K562 (cell line): ENCODE measurements around the gene ADORA1. TPM values are rescaled to one million over a fixed set of nuclear protein-coding genes. Genes with fewer than 3 reads are reported as not detected.

Experiments
- ATAC-seq: fragments of 200-7000 bp; cut with Tn5 transposase; 3 replicates; pipeline ENCODE4 v1.9.1; 2020; ENCODE audit warnings: moderate library complexity
- BruUV-seq: library from RNA; stranded (reverse); fragments of 400-500 nt; replicated peaks from 2 replicates; lab custom pipeline; 2021; lab: Mats Ljungman, UMichigan
- CTCF ChIA-PET: fragments of 300-600 bp; formaldehyde crosslinking; extraction: SDS; loops from one replicate; lab custom pipeline; 2021; ENCODE audit warnings: low intra/inter-chr PET ratio; lab: Yijun Ruan, JAX
- POLR2A ChIA-PET: fragments of 300-600, 350-650 bp; sonication (Branson Sonifier 250); formaldehyde crosslinking; extraction: SDS; loops from one replicate; lab custom pipeline; 2021; ENCODE audit warnings: antibody characterized with exemption, inconsistent platforms; lab: Yijun Ruan, JAX
- DNase-seq, 4 experiments: peaks; one replicate each; pipeline versions ENCODE4 v3.0.0 to v3.0.0-alpha.2; 2011 to 2018; ENCODE audit warnings: low spot score in 3 of 4, mixed read lengths in 3 of 4; ENCODE audit errors: extremely low read depth in 1 of 4
- FAIRE-seq: peaks from 2 replicates; lab custom pipeline; 2011; peaks lifted over from hg19 to GRCh38; lab: Jason Lieb, UNC
- H2AFZ ChIP-seq: 2 replicates; pipeline ENCODE4 v1.6.0; 2011; ENCODE audit warnings: low read depth, low read length, control low read depth, inconsistent platforms
- H3K27ac ChIP-seq: fragments of 200-600 bp; 3 replicates; pipeline ENCODE4 v1.8.0; 2011; ENCODE audit warnings: low read depth, mild to moderate bottlenecking, control low read depth, inconsistent platforms, low read length, moderate library complexity, mixed read lengths; ENCODE audit errors: extremely low read depth
- H3K27me3 ChIP-seq, 2 experiments: fragments of 300-600 bp in 1 of 2; 2 replicates in 1 of 2; 3 replicates in 1 of 2; pipeline versions ENCODE4 v1.6.0 to v1.8.0; 2011; ENCODE audit warnings: inconsistent platforms in 2 of 2, low read length in 2 of 2, mild to moderate bottlenecking in 1 of 2, mixed read lengths in 1 of 2, moderate library complexity in 1 of 2; ENCODE audit not compliant: control insufficient read depth in 2 of 2, insufficient read depth in 2 of 2
- H3K36me3 ChIP-seq: fragments of 300-600 bp; 3 replicates; pipeline ENCODE4 v1.8.0; 2011; ENCODE audit warnings: mild to moderate bottlenecking, low read length, inconsistent platforms; ENCODE audit not compliant: control insufficient read depth, insufficient read depth
- H3K4me1 ChIP-seq, 2 experiments: fragments of 200-600 bp in 1 of 2; replicated peaks in 1 of 2; 2 replicates in 1 of 2; 3 replicates in 1 of 2; pipeline versions ENCODE4 v1.5.1 to v1.8.0; 2011; ENCODE audit warnings: inconsistent platforms in 2 of 2, low read length in 2 of 2, mild to moderate bottlenecking in 1 of 2, mixed read lengths in 1 of 2, moderate library complexity in 1 of 2; ENCODE audit not compliant: control insufficient read depth in 2 of 2, insufficient read depth in 2 of 2
- H3K4me2 ChIP-seq: 2 replicates; pipeline ENCODE4 v1.6.1; 2011; ENCODE audit warnings: low read length, control low read depth, inconsistent platforms, mixed read lengths; ENCODE audit not compliant: insufficient read depth
- H3K4me3 ChIP-seq: fragments of 200-600 bp; sonication (generic), shearing (Covaris generic); 2 replicates; pipeline ENCODE4 v1.5.1; 2016; ENCODE audit warnings: control low read depth, inconsistent platforms
- H3K79me2 ChIP-seq: fragments of 200-600 bp; 3 replicates; pipeline ENCODE4 v1.8.0; 2011; ENCODE audit warnings: low read length, inconsistent platforms; ENCODE audit not compliant: control insufficient read depth, insufficient read depth
- H3K9ac ChIP-seq, 2 experiments: 2 replicates each; pipeline versions ENCODE4 v1.6.0 to v1.6.1; 2011; ENCODE audit warnings: low read depth in 2 of 2, low read length in 2 of 2, control low read depth in 1 of 2, inconsistent platforms in 1 of 2, mild to moderate bottlenecking in 1 of 2, mixed read lengths in 1 of 2; ENCODE audit not compliant: insufficient read depth in 1 of 2
- H3K9me1 ChIP-seq: one replicate; pipeline ENCODE4 v1.6.0; 2011; ENCODE audit warnings: inconsistent platforms, mild to moderate bottlenecking, low read length, moderate library complexity; ENCODE audit not compliant: control insufficient read depth, insufficient read depth
- H3K9me3 ChIP-seq: replicated peaks from 2 replicates; pipeline ENCODE4 v1.5.1; 2011; ENCODE audit warnings: low read depth, low read length, inconsistent platforms; ENCODE audit not compliant: control insufficient read depth, insufficient read depth
- H4K20me1 ChIP-seq: replicated peaks from 2 replicates; pipeline ENCODE4 v1.6.1; 2011; ENCODE audit warnings: low read length, inconsistent platforms, mixed read lengths; ENCODE audit not compliant: control insufficient read depth, insufficient read depth
- BCL6 ChIP-seq: fragments of 250-450 bp; sonication (Bioruptor Pico); IDR thresholded peaks from 2 replicates; pipeline ENCODE4 v1.4.0; 2020
- CBFA2T3 ChIP-seq: fragments of 450-650 bp; IDR thresholded peaks from 2 replicates; pipeline ENCODE4 v1.6.1; 2017
- COPS2 ChIP-seq: fragments of 450-650 bp; conservative IDR thresholded peaks from 2 replicates; pipeline ENCODE4 v1.6.1; 2016; ENCODE audit warnings: mild to moderate bottlenecking, moderate library complexity
- EHMT2 ChIP-seq: fragments of 450-650 bp; IDR thresholded peaks from 2 replicates; pipeline ENCODE4 v1.6.1; 2018; ENCODE audit warnings: antibody characterized with exemption
- FUS ChIP-seq: fragments of 200-400 bp; formaldehyde crosslinking; optimal IDR thresholded peaks from 2 replicates; pipeline ENCODE3; 2017; ENCODE audit warnings: low read depth, low read length
- PHF20 ChIP-seq: fragments of 450-650 bp; IDR thresholded peaks from 2 replicates; pipeline ENCODE4 v1.6.1; 2018; ENCODE audit not compliant: partially characterized antibody
- SAFB ChIP-seq: fragments of 200-400 bp; formaldehyde crosslinking; IDR thresholded peaks from 2 replicates; pipeline ENCODE4 v1.6.1; 2017; ENCODE audit warnings: low read depth, low read length, borderline replicate concordance
- TCF7L2 ChIP-seq: fragments of 150-350 bp; IDR thresholded peaks from 2 replicates; pipeline ENCODE4 v1.6.1; 2016; ENCODE audit warnings: low read depth, mild to moderate bottlenecking, low read length, moderate library complexity
- WGBS: fragments of 100-300 bp; shearing (Covaris generic); methylation state at CpG from one replicate; pipeline ENCODE4 v1.1.6; 2016; ENCODE audit warnings: low coverage, mixed read lengths; ENCODE audit not compliant: insufficient coverage; ENCODE audit errors: missing lambda C conversion rate; 5-methylcytosine and 5-hydroxymethylcytosine counted together
- in situ Hi-C: fragments of 300-500 bp; cut with MboI; formaldehyde crosslinking; loops from 4 replicates; pipeline ENCODE4 v1.15.0; 2018; ENCODE audit warnings: inconsistent platforms, mixed read lengths
- intact Hi-C: fragments of 100-400 bp; cut with micrococcal nuclease; formaldehyde crosslinking; loops from 2 replicates; pipeline ENCODE4 v1.14.2; 2022
- polyA plus RNA-seq, 8 experiments: library from polyadenylated mRNA; depleted of rRNA in 4 of 8; stranded (reverse) in 5 of 8; unstranded in 3 of 8; fragments of >200 nt; fragmentation: Nextera tagmentation in 2 of 8; fragmentation: Illumina TruSeq in 1 of 8; extraction: Ambion mirVana in 2 of 8; extraction: Trizol in 1 of 8; gene quantifications; 2 replicates each; pipeline versions ENCODE4 v1.2.1 to v1.2.3, GENCODE V29; 2011 to 2014; ENCODE audit warnings: inconsistent platforms in 1 of 8, missing spikeins in 1 of 8
- total RNA-seq, 7 experiments: library from RNA; depleted of rRNA in 6 of 7; stranded (reverse); fragments of >200 nt in 6 of 7; fragmentation: Illumina TruSeq in 2 of 7; extraction: Trizol in 2 of 7; gene quantifications; 2 replicates each; pipeline versions ENCODE4 v1.2.1 to v1.2.3, GENCODE V29; 2011 to 2021; ENCODE audit warnings: low replicate concordance in 1 of 7

The ADORA1 gene
- total and polyA plus RNA-seq, 9 of the 15 experiments (the other 6 are each of a cell fraction or from before 2014, with no cell fraction given): not detected

- intact Hi-C loops: no loop called here
- peaks cover 45 to 68% of the 10 kb centered on the region in 2 experiments for H3K27me3 ChIP-seq
- no peak for DNase-seq
- no peak for TF ChIP-seq BCL6
- no peak for TF ChIP-seq TCF7L2
- TF ChIP-seq EHMT2: no peak
- TF ChIP-seq COPS2: no peak
- peak; percentile 15; the same call in 1 of the 2 replicates for TF ChIP-seq SAFB
- TF ChIP-seq CBFA2T3: no peak
- TF ChIP-seq PHF20: no peak
- TF ChIP-seq FUS: no peak
- CTCF ChIA-PET: no interaction called here
- H3K9ac ChIP-seq: 0 out of 4 replicates have a peak within 1 kb of the TSS, but pooled peaks of 1 of the 2 experiments have one; percentile 7
- peaks cover 13% of the 10 kb centered on the region for H4K20me1 ChIP-seq
- 15% methylated on average over 35 of the region's 36 CpGs for WGBS
- H3K4me3 ChIP-seq: no peak within 1 kb of the TSS
- no TSS peak for BruUV-seq
- POLR2A ChIA-PET: interaction anchor here (0.6 to 3.6 kb wide), 5 partner anchors 8 to 386 kb away, joined by 3 to 12 read pairs (median 4); no protein-coding TSS in a partner anchor
- H3K9me3 ChIP-seq: no peaks in the 10 kb centered on the region
- no peak within 1 kb of the TSS for H3K4me2 ChIP-seq
- no peaks in the 10 kb centered on the region for H3K36me3 ChIP-seq
- no peaks in the 10 kb centered on the region for H3K79me2 ChIP-seq
- in situ Hi-C loops: no loop called here
- no peak for FAIRE-seq
- peaks cover 0 to 12% of the 10 kb centered on the region in 2 experiments; a peak in 3 of 5 replicates for H3K4me1 ChIP-seq
- ATAC-seq: no peak; the same call in 2 of the 3 replicates
- H2AFZ ChIP-seq: no peak within 1 kb of the TSS
- H3K27ac ChIP-seq: no peak within 1 kb of the TSS
- H3K9me1 ChIP-seq: no peaks in the 10 kb centered on the region
Observed at GRCh38 chr1:203085528-203086406, 41.8 kb upstream of the ADORA1 start, which contains the start of gene MYOG. Gene MYOG (minus strand): TSS chr1:203086012. CDS start chr1:203085961, 51 bp downstream.
